ENCODE measurements around the gene EFCAB6. TPM values are rescaled to one million over a fixed set of nuclear protein-coding genes. Genes with fewer than 3 reads are reported as not detected.

EFCAB6 gene, protein sequence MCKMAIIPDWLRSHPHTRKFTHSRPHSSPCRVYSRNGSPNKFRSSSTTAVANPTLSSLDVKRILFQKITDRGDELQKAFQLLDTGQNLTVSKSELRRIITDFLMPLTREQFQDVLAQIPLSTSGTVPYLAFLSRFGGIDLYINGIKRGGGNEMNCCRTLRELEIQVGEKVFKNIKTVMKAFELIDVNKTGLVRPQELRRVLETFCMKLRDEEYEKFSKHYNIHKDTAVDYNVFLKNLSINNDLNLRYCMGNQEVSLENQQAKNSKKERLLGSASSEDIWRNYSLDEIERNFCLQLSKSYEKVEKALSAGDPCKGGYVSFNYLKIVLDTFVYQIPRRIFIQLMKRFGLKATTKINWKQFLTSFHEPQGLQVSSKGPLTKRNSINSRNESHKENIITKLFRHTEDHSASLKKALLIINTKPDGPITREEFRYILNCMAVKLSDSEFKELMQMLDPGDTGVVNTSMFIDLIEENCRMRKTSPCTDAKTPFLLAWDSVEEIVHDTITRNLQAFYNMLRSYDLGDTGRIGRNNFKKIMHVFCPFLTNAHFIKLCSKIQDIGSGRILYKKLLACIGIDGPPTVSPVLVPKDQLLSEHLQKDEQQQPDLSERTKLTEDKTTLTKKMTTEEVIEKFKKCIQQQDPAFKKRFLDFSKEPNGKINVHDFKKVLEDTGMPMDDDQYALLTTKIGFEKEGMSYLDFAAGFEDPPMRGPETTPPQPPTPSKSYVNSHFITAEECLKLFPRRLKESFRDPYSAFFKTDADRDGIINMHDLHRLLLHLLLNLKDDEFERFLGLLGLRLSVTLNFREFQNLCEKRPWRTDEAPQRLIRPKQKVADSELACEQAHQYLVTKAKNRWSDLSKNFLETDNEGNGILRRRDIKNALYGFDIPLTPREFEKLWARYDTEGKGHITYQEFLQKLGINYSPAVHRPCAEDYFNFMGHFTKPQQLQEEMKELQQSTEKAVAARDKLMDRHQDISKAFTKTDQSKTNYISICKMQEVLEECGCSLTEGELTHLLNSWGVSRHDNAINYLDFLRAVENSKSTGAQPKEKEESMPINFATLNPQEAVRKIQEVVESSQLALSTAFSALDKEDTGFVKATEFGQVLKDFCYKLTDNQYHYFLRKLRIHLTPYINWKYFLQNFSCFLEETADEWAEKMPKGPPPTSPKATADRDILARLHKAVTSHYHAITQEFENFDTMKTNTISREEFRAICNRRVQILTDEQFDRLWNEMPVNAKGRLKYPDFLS (N-terminal part only)
- total RNA-seq = 0.23 TPM in 1 of 2 replicates, not detected in the other

DNA sequence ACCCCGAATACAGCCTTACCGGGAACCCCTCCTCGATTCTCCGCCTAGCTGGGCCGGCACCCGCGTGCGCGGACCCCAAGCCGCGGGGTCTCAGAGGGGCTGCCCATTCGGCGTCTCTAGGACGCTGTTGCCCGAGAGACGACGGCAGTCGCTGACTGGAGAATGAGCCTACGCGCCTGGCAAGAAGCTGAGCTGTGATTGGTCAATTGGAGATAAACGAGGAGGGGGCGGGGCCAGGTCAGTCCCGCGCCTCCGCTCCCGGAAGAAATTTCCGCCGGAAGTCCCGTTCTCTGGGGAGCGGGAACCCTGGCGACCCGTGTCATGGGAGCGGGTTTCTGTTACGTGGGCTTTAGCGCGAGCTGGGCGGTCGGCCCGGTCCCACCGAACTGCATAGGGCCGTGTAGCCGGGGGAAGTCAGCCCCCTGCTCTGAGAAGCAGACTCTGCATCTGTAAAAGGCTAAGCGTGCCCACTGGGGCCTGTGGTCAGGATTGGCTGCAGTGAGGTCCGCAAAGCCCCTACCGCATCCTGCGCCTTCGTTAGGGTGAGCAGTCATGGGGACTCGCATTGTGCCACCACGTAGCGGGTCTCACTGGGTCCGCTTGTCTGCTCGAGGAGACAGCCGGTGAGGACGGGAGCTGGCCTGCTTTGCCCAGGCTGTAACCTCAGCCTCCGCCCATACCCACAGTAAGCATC lies at the start of gene EFCAB6:
Gene EFCAB6, minus strand, starts transcription at position 157 of the 694 bp plus-strand sequence. CDS start 29,987 bp downstream, outside the sequence.
- no peaks in the 10 kb centered on the region for H3K36me3 Mint-ChIP-seq (ENCODE audit: low read depth)
- intact Hi-C loops (cut with micrococcal nuclease) = no loop called here
- H3K4me1 Mint-ChIP-seq = peaks cover 11% of the 10 kb centered on the region
- H3K27ac Mint-ChIP-seq = peak within 1 kb of the TSS; percentile 75
- H3K27me3 Mint-ChIP-seq = peaks cover 5% of the 10 kb centered on the region
- DNase-seq = peak; percentile 97
- H3K9me3 Mint-ChIP-seq = no peaks in the 10 kb centered on the region
- H3K4me3 Mint-ChIP-seq = peak within 1 kb of the TSS; percentile 86

DNA sequence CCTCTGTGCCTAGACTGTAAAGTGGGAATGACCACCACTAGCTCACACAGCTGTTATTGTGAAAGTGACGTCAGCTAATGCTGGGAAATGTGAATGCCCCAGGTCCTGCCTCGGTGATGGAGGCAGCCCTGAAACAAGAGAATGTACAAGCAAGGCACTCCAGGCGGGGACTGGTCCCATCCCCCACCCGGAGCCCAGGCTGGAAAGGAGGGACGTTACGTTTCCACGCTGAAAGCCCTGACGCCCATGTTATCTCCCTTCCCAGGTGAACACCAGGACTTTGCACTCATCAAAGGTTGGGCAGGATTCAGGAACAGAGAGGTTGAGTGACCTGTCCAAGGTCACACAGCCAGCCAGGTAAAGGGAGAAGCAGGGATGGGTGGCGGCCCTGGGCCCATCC lies 49.4 kb upstream of the EFCAB6 start:
- Mint-ChIP-seq H3K27me3 (peaks cover 37% of the 10 kb centered on the region), H3K27ac (no peak overlapping the region), H3K4me3 (no peak overlapping the region), H3K36me3 (ENCODE audit: low read depth) (no peaks in the 10 kb centered on the region), H3K4me1 (no peaks in the 10 kb centered on the region), H3K9me3 (no peaks in the 10 kb centered on the region)
- DNase-seq = no peak
- intact Hi-C loops (cut with micrococcal nuclease) = no loop called here

DNA sequence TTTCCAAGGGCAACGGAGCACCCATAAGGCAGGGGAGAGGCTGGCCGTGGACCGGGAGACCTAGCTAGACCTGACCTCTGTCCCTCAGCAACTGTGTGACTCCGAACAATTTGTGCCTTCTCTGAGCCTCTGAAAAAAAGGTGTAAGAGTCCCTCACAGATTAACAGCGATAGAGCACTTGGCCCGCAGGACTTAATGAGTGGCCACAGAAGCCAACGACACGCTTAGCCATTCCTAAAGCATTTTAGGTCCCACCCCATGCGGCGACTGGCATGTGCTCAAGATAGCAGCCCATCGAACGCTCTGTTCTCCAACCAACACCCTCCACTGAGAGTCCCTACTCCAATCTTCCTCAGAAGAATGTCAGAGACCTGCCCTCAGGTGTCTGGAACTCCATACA lies 48.7 kb upstream of the EFCAB6 start:
- Mint-ChIP-seq H3K4me3 (no peak overlapping the region), H3K27ac (no peak overlapping the region), H3K36me3 (ENCODE audit: low read depth) (no peaks in the 10 kb centered on the region), H3K4me1 (no peaks in the 10 kb centered on the region), H3K27me3 (peaks cover 37% of the 10 kb centered on the region), H3K9me3 (no peaks in the 10 kb centered on the region)
- intact Hi-C loops (cut with micrococcal nuclease) = no loop called here
- no peak for DNase-seq

DNA sequence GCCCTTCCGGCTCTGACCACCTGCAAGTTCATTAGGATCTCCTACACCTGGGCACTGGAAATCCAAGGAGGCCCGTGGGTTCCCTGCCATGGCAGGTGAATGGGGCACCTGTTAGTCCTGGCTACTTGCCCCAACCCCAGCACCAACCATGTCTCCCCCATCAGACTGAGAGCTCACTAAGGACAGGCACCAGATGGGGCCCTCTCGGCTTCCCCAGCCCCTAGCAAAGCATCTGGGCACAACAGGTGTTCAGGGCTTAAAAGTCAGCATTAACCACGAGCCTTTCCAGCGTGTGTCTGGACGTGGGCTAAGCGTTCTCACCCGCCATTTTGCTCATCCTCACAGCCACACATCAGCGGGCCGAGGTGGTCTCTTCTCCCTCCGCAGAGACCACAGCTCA lies 48.0 kb upstream of the EFCAB6 start:
- intact Hi-C loops (cut with micrococcal nuclease) = no loop called here
- no peak overlapping the region for H3K27ac Mint-ChIP-seq
- DNase-seq = no peak
- H3K36me3 Mint-ChIP-seq (ENCODE audit: low read depth) = no peaks in the 10 kb centered on the region
- H3K27me3 Mint-ChIP-seq = peaks cover 37% of the 10 kb centered on the region
- H3K9me3 Mint-ChIP-seq = no peaks in the 10 kb centered on the region
- no peak overlapping the region for H3K4me3 Mint-ChIP-seq
- no peaks in the 10 kb centered on the region for H3K4me1 Mint-ChIP-seq

DNA sequence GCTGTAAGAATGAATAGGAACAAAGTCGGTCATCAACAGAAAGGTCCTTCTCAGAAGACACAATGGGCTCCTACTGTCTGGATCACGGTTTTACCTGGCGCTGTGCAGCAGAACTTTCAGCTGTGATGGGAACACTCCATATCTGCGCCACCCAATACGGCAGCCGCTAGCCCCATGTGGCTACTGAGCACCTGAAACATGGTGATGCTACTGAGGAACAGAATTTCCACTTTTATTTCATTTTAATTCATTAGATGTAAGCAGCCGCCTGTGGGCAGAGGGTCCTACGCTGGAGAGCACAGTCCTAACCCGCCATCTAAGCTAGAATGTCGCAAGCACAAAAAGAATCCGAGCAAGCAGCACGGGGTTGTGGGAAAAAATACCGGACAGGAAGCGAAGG lies 47.5 kb upstream of the EFCAB6 start:
- Mint-ChIP-seq H3K27ac (no peak overlapping the region), H3K9me3 (no peaks in the 10 kb centered on the region), H3K27me3 (peaks cover 33% of the 10 kb centered on the region), H3K36me3 (ENCODE audit: low read depth) (no peaks in the 10 kb centered on the region), H3K4me3 (no peak overlapping the region), H3K4me1 (no peaks in the 10 kb centered on the region)
- intact Hi-C loops (cut with micrococcal nuclease) = no loop called here
- no peak for DNase-seq

DNA sequence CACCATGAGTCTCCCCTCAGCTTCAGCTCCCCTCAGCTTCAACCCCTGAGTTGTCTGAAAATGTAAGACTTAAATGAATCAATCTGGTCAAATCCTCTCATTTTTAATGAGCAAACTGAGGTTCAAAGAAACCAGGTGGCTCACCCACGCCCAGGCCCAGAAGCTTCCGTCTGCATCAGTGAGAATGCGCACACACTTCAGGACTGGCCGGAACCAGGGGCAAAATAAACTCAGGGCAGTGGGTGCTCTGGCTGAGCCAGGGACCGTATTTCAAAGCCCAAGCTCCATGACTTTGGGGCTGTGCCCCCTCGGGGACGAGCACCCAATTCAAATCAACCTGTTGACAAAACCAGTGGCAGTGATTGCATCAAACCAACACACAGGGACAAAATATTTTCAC lies 47.1 kb upstream of the EFCAB6 start:
- intact Hi-C loops (cut with micrococcal nuclease) = no loop called here
- Mint-ChIP-seq H3K27me3 (peaks cover 33% of the 10 kb centered on the region), H3K4me3 (no peak overlapping the region), H3K9me3 (no peaks in the 10 kb centered on the region), H3K36me3 (ENCODE audit: low read depth) (no peaks in the 10 kb centered on the region), H3K27ac (no peak overlapping the region), H3K4me1 (no peaks in the 10 kb centered on the region)
- no peak for DNase-seq

DNA sequence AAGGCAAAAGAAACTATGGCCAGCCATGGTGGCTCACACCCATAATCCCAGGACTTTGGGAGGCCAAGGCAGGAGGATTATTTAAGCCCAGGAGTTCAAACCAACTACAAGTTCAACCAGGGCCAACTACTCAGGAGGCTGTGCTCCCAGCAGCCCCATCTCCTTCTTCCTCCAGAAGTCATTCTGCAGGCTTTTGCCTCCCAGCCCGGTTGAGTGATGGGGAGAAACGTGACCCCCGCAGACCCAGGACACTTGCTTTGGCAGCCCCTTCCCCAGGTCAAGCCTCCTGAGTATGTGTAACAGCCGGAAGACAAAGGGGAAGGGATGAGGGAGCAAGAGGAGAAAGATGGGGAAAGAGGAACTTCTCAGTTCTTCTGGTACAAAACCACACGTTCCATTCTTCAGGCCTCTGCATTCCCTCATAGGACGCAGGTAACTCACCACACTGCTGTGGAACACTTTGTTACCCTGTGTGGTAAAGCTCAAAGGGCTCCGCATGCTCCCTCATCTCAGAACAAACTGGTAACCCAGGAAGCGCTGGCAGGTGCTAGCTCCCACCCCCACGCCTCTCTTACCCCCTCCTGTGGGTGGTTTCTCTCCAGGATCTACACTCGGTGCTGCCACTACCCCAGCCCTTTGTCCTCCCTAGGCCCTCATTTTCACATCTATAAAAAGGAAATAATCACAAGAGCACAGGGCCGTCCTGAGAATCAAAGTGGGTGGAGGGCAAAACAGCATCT lies 46.2 kb upstream of the EFCAB6 start:
- no peaks in the 10 kb centered on the region for H3K36me3 Mint-ChIP-seq (ENCODE audit: low read depth)
- H3K9me3 Mint-ChIP-seq = no peaks in the 10 kb centered on the region
- H3K4me3 Mint-ChIP-seq = no peak overlapping the region
- H3K27me3 Mint-ChIP-seq = peaks cover 25% of the 10 kb centered on the region
- no peak overlapping the region for H3K27ac Mint-ChIP-seq
- DNase-seq = no peak
- H3K4me1 Mint-ChIP-seq = no peaks in the 10 kb centered on the region
- intact Hi-C loops (cut with micrococcal nuclease) = no loop called here

DNA sequence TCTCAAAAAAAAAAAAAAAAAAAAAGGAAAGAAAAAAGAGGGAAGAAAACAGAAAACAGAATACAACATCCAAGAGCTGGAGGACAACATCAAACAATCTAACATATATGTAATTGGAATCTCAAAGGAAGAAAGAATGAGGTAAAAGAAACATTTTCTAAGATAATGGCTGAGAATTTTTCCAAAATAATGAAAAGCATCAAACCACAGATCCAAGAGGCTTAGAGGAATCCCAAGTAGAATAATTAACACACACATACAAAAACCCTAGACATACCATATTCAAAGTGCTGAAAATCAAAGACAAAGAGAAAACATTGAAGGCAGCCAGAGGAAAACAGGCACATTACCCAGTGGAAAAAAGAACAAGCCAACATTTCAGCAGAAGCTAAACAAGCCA lies 45.3 kb upstream of the EFCAB6 start:
- H3K4me3 Mint-ChIP-seq = no peak overlapping the region

DNA sequence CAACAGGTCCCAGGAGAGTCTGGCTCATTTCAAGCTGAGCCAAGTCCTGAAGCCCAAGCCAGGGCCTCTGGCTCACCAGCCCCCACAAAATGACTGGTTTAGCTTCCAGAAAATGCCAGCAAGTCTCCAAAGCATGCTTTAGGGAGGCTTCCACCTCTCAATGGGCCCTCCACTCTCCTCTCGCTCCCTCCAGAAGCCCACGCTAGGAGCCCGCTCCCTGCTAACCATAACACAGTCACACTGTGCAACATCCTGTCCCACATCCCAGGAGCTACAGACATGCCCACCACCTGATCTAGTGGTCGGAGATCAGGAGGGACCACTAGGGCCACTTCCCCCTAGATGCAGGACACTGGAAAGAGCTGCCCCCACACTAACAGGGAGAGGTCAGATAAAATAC lies 43.3 kb upstream of the EFCAB6 start:
- Mint-ChIP-seq H3K36me3 (ENCODE audit: low read depth) (no peaks in the 10 kb centered on the region), H3K4me1 (no peaks in the 10 kb centered on the region), H3K27me3 (peaks cover 9% of the 10 kb centered on the region), H3K9me3 (no peaks in the 10 kb centered on the region), H3K27ac (no peak overlapping the region), H3K4me3 (no peak overlapping the region)
- no peak for DNase-seq
- intact Hi-C loops (cut with micrococcal nuclease) = no loop called here

More for the DNA sequence above, 45.3 kb upstream of the EFCAB6 start:
- intact Hi-C loops (cut with micrococcal nuclease) = no loop called here
- Mint-ChIP-seq H3K36me3 (ENCODE audit: low read depth) (no peaks in the 10 kb centered on the region), H3K9me3 (no peaks in the 10 kb centered on the region), H3K27me3 (peaks cover 20% of the 10 kb centered on the region), H3K4me1 (no peaks in the 10 kb centered on the region), H3K27ac (no peak overlapping the region)
- DNase-seq = no peak

DNA sequence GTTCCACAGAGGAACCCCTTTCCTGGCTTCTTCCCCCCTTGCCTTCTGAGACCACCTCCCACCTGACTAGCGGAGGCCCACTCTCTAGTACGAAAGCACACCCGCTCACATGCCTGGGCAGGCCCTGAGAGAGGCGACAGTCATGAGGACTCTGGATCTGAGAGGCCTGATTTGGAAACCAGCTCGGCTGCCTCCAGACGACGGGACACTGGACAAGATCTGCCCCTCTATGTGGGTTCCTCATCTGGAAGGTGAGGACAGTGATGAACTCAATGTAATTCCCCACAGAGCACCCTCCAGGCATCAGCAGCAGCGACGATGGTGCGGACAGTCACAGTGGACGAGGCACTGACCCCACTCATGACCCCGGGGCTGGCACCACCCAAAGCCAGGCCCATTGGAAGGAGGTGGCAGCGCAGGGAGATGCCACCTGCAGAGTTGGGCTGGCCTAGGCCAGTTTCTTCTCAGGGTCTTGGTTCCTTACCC lies 42.7 kb upstream of the EFCAB6 start:
- Mint-ChIP-seq H3K27me3 (peaks cover 7% of the 10 kb centered on the region), H3K4me3 (no peak overlapping the region), H3K27ac (no peak overlapping the region), H3K9me3 (no peaks in the 10 kb centered on the region), H3K4me1 (no peaks in the 10 kb centered on the region), H3K36me3 (ENCODE audit: low read depth) (no peaks in the 10 kb centered on the region)
- DNase-seq = no peak
- intact Hi-C loops (cut with micrococcal nuclease) = no loop called here

DNA sequence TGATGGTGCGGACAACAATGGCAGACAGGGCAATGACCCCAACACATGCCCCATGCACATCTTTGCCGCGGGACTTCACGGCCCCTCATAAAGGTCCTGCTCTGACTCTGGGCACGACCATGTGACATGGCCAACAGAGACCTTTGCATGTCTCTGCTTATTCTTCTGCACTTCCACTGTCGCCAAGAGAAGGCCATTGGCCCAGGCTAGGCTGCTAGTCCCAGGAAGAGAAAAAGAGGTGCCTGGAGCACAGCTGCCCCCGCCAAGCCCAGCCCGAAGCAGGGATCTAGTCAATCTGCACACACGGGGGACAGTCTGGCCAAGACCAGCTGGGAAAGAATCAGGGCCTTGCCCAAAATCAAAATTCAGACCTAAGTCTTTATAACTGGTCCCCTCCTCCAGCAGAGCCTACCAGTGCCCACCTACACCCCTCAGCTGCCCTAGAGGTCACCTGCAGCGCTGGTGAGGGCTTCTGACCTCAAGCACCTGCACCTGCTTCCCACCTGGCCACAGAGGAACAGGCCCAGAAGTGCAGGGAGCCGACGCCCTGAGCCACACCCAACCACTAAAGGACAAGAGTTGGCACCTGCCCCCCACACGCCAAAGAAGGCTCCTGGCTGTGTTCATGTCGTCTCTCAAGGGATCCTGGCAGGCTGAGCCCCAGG lies 42.1 kb upstream of the EFCAB6 start:
- H3K4me1 Mint-ChIP-seq = no peaks in the 10 kb centered on the region
- H3K27ac Mint-ChIP-seq = no peak overlapping the region
- no peaks in the 10 kb centered on the region for H3K36me3 Mint-ChIP-seq (ENCODE audit: low read depth)
- H3K27me3 Mint-ChIP-seq = peaks cover 7% of the 10 kb centered on the region
- intact Hi-C loops (cut with micrococcal nuclease) = no loop called here
- no peak for DNase-seq
- H3K4me3 Mint-ChIP-seq = no peak overlapping the region
- no peaks in the 10 kb centered on the region for H3K9me3 Mint-ChIP-seq

DNA sequence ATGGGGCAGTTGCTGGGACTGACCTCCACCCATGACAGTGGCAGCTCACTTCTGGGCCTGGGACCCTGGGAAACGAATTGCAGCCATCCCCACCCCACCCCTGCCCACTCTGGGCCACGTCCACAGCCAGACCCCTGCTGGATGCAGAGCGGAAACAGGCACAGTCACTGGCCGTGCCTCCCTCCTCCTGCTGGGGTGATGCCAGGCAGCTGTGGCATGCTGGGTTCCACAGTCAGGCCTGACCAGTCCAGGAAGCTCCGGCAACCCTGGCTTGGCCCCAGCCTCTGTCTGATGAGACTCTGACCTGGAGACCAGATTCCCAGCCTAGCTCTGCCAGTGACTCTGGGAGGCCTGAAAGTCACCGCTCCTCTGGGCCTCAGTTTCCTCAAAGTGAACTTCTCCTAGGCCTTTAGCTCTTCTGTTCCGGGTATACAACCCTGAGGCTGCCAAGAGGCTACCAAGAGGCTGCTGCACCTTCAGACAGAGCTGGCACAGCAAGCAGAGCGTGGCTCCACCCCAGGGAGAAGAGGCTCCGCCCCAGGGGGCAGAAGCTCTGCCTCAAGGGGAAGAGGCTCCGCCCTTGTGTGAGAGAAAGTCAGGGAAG lies 41.3 kb upstream of the EFCAB6 start:
- Mint-ChIP-seq H3K9me3 (no peaks in the 10 kb centered on the region), H3K36me3 (ENCODE audit: low read depth) (no peaks in the 10 kb centered on the region)

More for the DNA sequence above, 41.3 kb upstream of the EFCAB6 start:
- DNase-seq = no peak
- H3K4me3 Mint-ChIP-seq = no peak overlapping the region
- H3K27ac Mint-ChIP-seq = no peak overlapping the region
- H3K4me1 Mint-ChIP-seq = no peaks in the 10 kb centered on the region
- intact Hi-C loops (cut with micrococcal nuclease) = no loop called here
- H3K27me3 Mint-ChIP-seq = peaks cover 2% of the 10 kb centered on the region
